Skin epidermis (tissue), 12 donors: ENCODE results near the gene SAMD4A.

Source experiments
- H3K27ac ChIP-seq, 21 experiments: fragments of 200-600 bp; sonication (generic) in 11 of 21; one replicate each; pipeline ENCODE4 v1.5.0; 2020; ENCODE audit warnings: mild to moderate bottlenecking in 3 of 21, inconsistent platforms in 2 of 21, moderate library complexity in 2 of 21
- H3K4me3 ChIP-seq, 7 experiments: fragments of 200-600 bp; sonication (generic) in 2 of 7; one replicate each; pipeline ENCODE4 v1.5.0; 2020; ENCODE audit warnings: inconsistent platforms in 2 of 7, mild to moderate bottlenecking in 2 of 7, moderate library complexity in 1 of 7

Gene SAMD4A

GRCh38 chr14:54673193-54674045, 106.5 kb downstream of the SAMD4A start:
- H3K4me3 ChIP-seq: no peak overlapping the region
- H3K27ac ChIP-seq: peak overlapping the region in 4 of 21 experiments; percentile 20 to 75 (median 50)

DNA sequence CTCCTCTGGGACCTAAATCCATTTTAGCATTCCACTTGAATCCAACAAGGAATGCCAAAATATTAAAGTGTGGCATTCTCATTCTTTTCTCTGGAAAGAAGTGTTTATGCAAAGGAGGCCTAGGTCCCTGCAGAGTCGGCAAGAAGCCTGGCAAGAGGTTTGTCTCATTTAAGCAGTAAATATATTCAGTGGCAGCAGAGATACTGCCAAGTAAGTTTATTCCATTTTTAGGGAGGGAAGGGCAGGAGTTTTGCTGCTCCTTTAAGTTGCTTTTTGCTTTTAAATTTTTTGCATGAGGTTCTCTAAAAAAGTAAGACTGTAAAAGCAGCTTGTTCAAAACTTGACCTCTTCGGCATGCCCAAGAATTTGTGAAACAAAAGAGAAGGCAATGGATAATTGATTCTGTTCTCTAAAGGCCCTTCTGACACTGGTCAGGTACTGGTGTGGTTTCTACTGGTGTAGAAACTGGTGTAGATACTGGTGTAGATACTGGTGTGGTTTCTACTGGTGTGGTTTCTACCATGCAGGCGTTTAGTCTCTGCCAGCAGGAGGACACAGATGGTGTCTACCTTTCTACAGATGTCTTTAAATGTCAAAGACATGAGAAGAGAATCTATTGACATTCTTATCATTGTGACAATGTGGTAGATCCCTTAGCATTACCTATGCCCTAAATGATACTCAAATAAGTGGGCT, 107.3 kb downstream of the SAMD4A start:
- Histone ChIP-seq H3K4me3 (no peak overlapping the region), H3K27ac (peak overlapping the region in 2 of 21 experiments; percentile 42 to 75)

DNA sequence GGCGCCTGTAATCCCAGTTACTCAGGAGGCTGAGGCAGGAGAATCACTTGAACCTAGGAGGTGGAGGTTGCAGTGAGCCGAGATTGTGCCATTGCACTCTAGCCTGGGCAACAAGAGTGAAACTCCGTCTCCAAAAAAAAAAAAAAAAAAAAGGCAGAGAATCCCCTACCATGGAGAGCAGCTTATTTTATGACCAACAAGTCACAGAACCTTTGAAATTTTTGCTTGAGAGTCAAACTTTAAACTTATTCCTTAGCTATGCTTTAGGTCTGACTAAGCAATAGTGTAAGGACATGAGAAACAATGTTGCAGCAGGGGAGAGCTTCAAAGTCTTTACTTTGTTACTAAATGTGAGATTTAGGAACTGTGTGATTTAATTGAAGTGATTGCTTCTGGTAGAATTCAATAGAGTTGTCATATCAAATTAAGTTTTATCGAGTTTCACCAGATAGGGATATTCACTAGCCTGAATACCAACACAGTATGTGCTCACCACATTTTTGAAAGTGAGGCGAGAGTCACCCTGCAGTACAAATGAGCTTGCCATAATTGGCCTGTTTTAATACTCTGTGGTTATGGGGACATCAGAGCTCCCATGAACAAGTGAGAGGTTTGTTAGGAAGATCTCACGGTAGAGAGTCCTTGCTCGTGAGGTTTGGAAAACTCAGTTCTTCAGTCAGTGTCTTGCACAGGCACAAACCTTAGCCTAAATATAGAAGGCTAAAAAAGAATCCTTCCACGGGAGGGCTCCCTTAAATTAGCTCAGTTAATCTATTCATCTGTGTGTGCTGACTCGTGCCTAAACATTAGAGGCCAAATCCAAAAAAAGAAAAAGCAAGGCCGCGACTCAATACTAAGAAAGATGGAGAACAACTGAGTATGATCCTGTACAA, 108.6 kb downstream of the SAMD4A start:
- peak overlapping the region in 5 of 21 experiments; percentile 3 to 80 (median 63) for H3K27ac ChIP-seq

GRCh38 chr14:54676812-54677708, 110.1 kb downstream of the SAMD4A start:
- no peak overlapping the region for H3K4me3 ChIP-seq
- H3K27ac ChIP-seq: peak overlapping the region in 14 of 21 experiments; percentile 25 to 85 (median 68)

More for the DNA sequence above, 108.6 kb downstream of the SAMD4A start:
- no peak overlapping the region for H3K4me3 ChIP-seq

GRCh38 chr14:54680651-54681050, 113.7 kb downstream of the SAMD4A start:
- no peak overlapping the region for H3K4me3 ChIP-seq
- peak overlapping the region in 4 of 21 experiments; percentile 8 to 85 (median 52) for H3K27ac ChIP-seq

DNA sequence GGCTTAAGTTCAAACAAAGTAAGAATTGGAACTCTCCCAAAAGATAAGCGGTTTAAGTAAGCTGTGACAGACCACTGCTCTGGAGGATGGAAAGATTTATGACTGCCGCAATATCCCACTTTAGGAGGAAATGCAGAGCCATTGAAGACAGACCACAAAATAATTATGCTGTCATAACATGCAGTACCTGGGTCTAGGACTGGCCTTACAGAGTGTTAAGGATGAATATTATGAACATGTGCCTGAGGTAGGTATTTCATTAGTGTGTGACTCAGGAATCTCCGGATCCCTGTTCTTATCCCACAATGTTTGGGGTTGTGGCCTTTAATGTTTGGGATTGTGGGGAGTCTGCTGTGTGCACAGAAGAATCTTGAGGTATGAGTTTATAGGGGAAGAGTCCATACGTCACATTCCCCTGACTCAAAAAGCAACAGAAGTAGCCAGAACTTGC, 114.9 kb downstream of the SAMD4A start:
- Histone ChIP-seq H3K4me3 (no peak overlapping the region), H3K27ac (peak overlapping the region in 6 of 21 experiments; percentile 14 to 85 (median 28))

DNA sequence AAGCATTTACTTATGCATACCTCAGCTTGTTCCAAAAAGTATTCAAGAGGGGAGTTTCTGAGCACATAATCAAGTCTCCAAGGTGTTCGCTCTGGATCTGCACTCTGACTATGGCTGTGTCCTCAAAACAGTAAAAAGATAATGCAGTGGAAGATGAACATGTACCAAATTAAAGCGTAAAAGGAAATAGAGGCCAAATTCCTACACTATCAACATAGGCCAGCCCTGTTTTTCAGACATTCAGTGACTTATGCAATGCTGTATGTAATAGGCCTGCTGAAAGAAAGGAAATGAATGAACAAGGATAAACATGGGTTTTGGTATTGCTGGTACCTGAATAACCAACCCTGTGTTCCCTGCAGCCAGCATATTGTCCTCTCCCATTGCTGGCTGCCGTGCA, 115.7 kb downstream of the SAMD4A start:
- Histone ChIP-seq H3K4me3 (no peak overlapping the region), H3K27ac (peak overlapping the region in 6 of 21 experiments; percentile 5 to 85 (median 16))

- peak overlapping the region in 14 of 21 experiments; percentile 1 to 89 (median 66) for H3K27ac ChIP-seq
- H3K4me3 ChIP-seq: no peak overlapping the region
Observed at GRCh38 chr14:54683882-54684794, 117.2 kb downstream of the SAMD4A start.

GRCh38 chr14:54685286-54685845, 118.4 kb downstream of the SAMD4A start:
- Histone ChIP-seq H3K27ac (peak overlapping the region in 15 of 21 experiments; percentile 20 to 89 (median 68)), H3K4me3 (no peak overlapping the region)

GRCh38 chr14:54686219-54686870, 119.4 kb downstream of the SAMD4A start:
- Histone ChIP-seq H3K4me3 (no peak overlapping the region), H3K27ac (peak overlapping the region in 15 of 21 experiments; percentile 20 to 89 (median 69))

GRCh38 chr14:54686871-54687749, 120.2 kb downstream of the SAMD4A start:
- Histone ChIP-seq H3K4me3 (no peak overlapping the region), H3K27ac (peak overlapping the region in 12 of 21 experiments; percentile 24 to 81 (median 66))

DNA sequence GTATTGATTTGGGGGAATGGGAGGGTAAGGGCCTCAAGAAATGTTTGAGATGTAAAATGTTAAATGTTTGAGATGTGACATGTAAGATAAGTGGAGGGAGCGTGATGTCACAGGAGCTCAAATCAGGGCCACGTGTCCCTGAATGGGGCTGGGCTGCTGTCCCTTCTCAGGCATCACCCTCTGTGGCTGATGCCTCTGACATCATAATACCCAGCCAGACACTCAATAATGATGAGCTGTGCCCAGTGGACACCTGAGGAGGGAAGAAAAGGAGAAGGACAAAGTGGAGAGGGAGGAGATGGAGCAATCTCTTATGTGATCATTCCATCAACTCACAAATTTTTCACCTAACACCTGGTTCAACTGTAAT, 120.8 kb downstream of the SAMD4A start:
- Histone ChIP-seq H3K4me3 (no peak overlapping the region), H3K27ac (peak overlapping the region in 7 of 21 experiments; percentile 56 to 81 (median 73))

DNA sequence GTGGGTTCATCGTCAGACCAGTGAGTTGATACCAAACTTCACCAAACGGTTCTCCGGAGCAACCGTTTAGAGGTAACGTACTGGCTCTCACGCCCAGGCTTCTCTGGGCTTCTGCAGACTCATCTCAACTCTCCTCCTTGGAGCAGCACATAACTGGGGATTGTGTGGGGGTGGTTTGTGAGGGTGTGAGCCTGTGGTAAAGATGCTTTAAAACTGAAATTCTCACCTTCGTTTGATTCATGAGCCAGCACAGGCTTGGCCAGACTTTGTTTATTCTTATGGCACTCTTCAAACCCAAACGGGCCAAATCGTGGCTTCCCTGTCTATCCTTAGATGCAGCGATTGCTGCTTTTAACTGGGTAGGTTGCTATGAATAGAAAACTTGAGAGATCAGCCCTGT, 121.3 kb downstream of the SAMD4A start:
- peak overlapping the region in 5 of 21 experiments; percentile 63 to 81 (median 76) for H3K27ac ChIP-seq
- H3K4me3 ChIP-seq: no peak overlapping the region

- Histone ChIP-seq H3K27ac (peak overlapping the region in 1 of 21 experiments; percentile 25), H3K4me3 (no peak overlapping the region)
Observed at GRCh38 chr14:54689928-54690327, 123.0 kb downstream of the SAMD4A start.

DNA sequence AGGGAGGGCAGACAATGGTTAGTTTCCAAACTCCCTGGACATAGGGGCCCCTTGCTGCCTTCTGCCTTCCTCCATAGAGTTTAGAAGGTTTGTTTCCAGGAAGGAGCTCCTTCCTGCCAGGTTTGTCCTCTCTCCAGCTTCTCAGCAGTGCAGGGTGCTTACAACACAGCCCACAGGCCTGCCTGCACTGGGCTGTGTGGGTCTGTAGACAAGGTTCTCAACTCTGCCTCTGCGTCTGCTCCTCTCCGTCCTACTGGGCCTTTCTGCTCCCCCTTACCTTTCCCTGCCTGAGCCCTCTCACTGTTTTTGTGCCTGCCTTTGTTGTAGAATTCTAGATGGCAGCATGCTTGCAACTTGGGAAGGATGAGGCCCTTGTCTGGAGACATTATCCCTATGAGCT, 124.0 kb downstream of the SAMD4A start:
- H3K27ac ChIP-seq: no peak overlapping the region

More for the DNA sequence above, 124.0 kb downstream of the SAMD4A start:
- H3K4me3 ChIP-seq: no peak overlapping the region
